KMS-11 (cell line): ENCODE measurements around the gene CCDC178.

Experiments used
- H2AFZ ChIP-seq: fragments of 200-600 bp; sonication (generic); 2 replicates; pipeline ENCODE4 v1.6.1; 2016; ENCODE audit warnings: antibody characterized with exemption, mixed run types, low read depth
- H3K27ac ChIP-seq: fragments of 200-600 bp; sonication (generic); 2 replicates; pipeline ENCODE4 v1.6.1; 2016; ENCODE audit warnings: mild to moderate bottlenecking, mixed run types
- H3K27me3 ChIP-seq: fragments of 200-600 bp; sonication (generic); 2 replicates; pipeline ENCODE4 v1.6.1; 2017; ENCODE audit warnings: mild to moderate bottlenecking, low read depth, mixed run types, moderate library complexity; ENCODE audit not compliant: insufficient read depth
- H3K36me3 ChIP-seq: fragments of 200-600 bp; sonication (generic); 2 replicates; pipeline ENCODE4 v1.6.1; 2017; ENCODE audit warnings: mild to moderate bottlenecking, mixed run types; ENCODE audit not compliant: insufficient read depth
- H3K4me1 ChIP-seq: fragments of 200-600 bp; sonication (generic); 2 replicates; pipeline ENCODE4 v1.6.1; 2016; ENCODE audit warnings: mild to moderate bottlenecking, low read depth, mixed run types; ENCODE audit not compliant: poor library complexity, severe bottlenecking
- H3K4me2 ChIP-seq: fragments of 200-600 bp; sonication (generic); 2 replicates; pipeline ENCODE4 v1.7.0; 2016; ENCODE audit warnings: mild to moderate bottlenecking, mixed run types
- H3K4me3 ChIP-seq: fragments of 200-600 bp; sonication (generic); IDR thresholded peaks from 2 replicates; pipeline ENCODE4 v1.6.1; 2017; ENCODE audit warnings: low read depth, low read length, mixed read lengths; ENCODE audit not compliant: insufficient read depth
- H3K79me2 ChIP-seq: fragments of 200-600 bp; sonication (generic); 2 replicates; pipeline ENCODE4 v1.6.1; 2016; ENCODE audit warnings: low read depth, mixed run types; ENCODE audit not compliant: insufficient read depth
- H3K9ac ChIP-seq: fragments of 200-600 bp; sonication (generic); 2 replicates; pipeline ENCODE4 v1.6.1; 2016; ENCODE audit warnings: mild to moderate bottlenecking, mixed run types
- H4K20me1 ChIP-seq: fragments of 200-600 bp; sonication (generic); 2 replicates; pipeline ENCODE4 v1.6.1; 2016; ENCODE audit warnings: mild to moderate bottlenecking, mixed run types; ENCODE audit not compliant: insufficient read depth
- CTCF ChIP-seq: fragments of 200-600 bp; sonication (generic); conservative IDR thresholded peaks from 2 replicates; pipeline ENCODE4 v1.6.1; 2017; ENCODE audit warnings: low read depth, mild to moderate bottlenecking, antibody characterized with exemption, low read length, moderate library complexity, mixed read lengths

CCDC178 gene

GRCh38 chr18:33440060-33441043 lies at the start of gene CCDC178:
Gene CCDC178 (minus strand): TSS chr18:33440721. CDS start chr18:33412088, 28,633 bp downstream.
- Histone ChIP-seq H4K20me1 (no peaks in the 10 kb centered on the region), H3K4me3 (no peak within 1 kb of the TSS), H3K27ac (no peak within 1 kb of the TSS), H3K36me3 (no peaks in the 10 kb centered on the region), H3K79me2 (no peaks in the 10 kb centered on the region), H3K4me1 (no peaks in the 10 kb centered on the region), H3K27me3 (no peaks in the 10 kb centered on the region), H3K4me2 (no peak within 1 kb of the TSS), H3K9ac (no peak within 1 kb of the TSS), H2AFZ (no peak within 1 kb of the TSS)
- TF ChIP-seq CTCF, result 0 out of 2 replicates have a peak, but pooled peaks have one; percentile 29

GRCh38 chr18:33483908-33484307 lies 43.4 kb upstream of the CCDC178 start:
- Histone ChIP-seq H3K4me3 (no peak overlapping the region), H2AFZ (no peak overlapping the region), H3K36me3 (no peaks in the 10 kb centered on the region), H3K79me2 (no peaks in the 10 kb centered on the region), H3K4me1 (no peaks in the 10 kb centered on the region), H3K9ac (no peak overlapping the region), H3K27ac (no peak overlapping the region), H3K27me3 (no peaks in the 10 kb centered on the region), H3K4me2 (no peak overlapping the region), H4K20me1 (no peaks in the 10 kb centered on the region)
- TF ChIP-seq CTCF, result no peak

- no peak overlapping the region for H3K27ac ChIP-seq
- H3K27me3 ChIP-seq, result no peaks in the 10 kb centered on the region; the same call in 1 of the 2 replicates
- no peak overlapping the region for H2AFZ ChIP-seq
- H4K20me1 ChIP-seq, result no peaks in the 10 kb centered on the region
- no peak overlapping the region for H3K4me3 ChIP-seq
- no peaks in the 10 kb centered on the region for H3K36me3 ChIP-seq
- H3K79me2 ChIP-seq, result no peaks in the 10 kb centered on the region
- TF ChIP-seq CTCF, result no peak
- H3K9ac ChIP-seq, result no peak overlapping the region
- no peaks in the 10 kb centered on the region for H3K4me1 ChIP-seq
- H3K4me2 ChIP-seq, result no peak overlapping the region
These were observed 32.0 kb upstream of the CCDC178 start for GRCh38 chr18:33472509-33472908.

- Histone ChIP-seq H3K4me3 (no peak overlapping the region), H3K4me1 (no peaks in the 10 kb centered on the region), H3K79me2 (no peaks in the 10 kb centered on the region), H3K36me3 (no peaks in the 10 kb centered on the region), H3K27ac (no peak overlapping the region), H4K20me1 (no peaks in the 10 kb centered on the region), H3K4me2 (no peak overlapping the region), H3K27me3 (no peaks in the 10 kb centered on the region; the same call in 1 of the 2 replicates), H3K9ac (no peak overlapping the region), H2AFZ (no peak overlapping the region)
- no peak for TF ChIP-seq CTCF
These were observed 29.7 kb upstream of the CCDC178 start for GRCh38 chr18:33470216-33470615.
